Skin of body (tissue), 2 donors: Measurements from ENCODE around the gene TRPM2. TPM values are rescaled to one million over a fixed set of nuclear protein-coding genes. Genes with fewer than 3 reads are reported as not detected.
"Not testable (repeated sequence)": the region's sequence is repeated elsewhere in the genome, so short reads cannot be mapped to it uniquely, and the experiment has no call there.

ENCODE experiments used
- DNase-seq: peaks from one replicate; lab custom pipeline; 2025; lab: John Stamatoyannopoulos, UW
- total RNA-seq: library from RNA; depleted of rRNA; stranded (reverse); fragments of >200 nt; gene quantifications from one replicate; pipeline ENCODE4 v1.2.3, GENCODE V29; 2014

Gene TRPM2
- total RNA-seq, 1 donor from 2014 or later, result 1.8 TPM

- DNase-seq, result no peak
These were observed 582 bp downstream of the TRPM2 start for GRCh38 chr21:44354001-44354405.

DNA sequence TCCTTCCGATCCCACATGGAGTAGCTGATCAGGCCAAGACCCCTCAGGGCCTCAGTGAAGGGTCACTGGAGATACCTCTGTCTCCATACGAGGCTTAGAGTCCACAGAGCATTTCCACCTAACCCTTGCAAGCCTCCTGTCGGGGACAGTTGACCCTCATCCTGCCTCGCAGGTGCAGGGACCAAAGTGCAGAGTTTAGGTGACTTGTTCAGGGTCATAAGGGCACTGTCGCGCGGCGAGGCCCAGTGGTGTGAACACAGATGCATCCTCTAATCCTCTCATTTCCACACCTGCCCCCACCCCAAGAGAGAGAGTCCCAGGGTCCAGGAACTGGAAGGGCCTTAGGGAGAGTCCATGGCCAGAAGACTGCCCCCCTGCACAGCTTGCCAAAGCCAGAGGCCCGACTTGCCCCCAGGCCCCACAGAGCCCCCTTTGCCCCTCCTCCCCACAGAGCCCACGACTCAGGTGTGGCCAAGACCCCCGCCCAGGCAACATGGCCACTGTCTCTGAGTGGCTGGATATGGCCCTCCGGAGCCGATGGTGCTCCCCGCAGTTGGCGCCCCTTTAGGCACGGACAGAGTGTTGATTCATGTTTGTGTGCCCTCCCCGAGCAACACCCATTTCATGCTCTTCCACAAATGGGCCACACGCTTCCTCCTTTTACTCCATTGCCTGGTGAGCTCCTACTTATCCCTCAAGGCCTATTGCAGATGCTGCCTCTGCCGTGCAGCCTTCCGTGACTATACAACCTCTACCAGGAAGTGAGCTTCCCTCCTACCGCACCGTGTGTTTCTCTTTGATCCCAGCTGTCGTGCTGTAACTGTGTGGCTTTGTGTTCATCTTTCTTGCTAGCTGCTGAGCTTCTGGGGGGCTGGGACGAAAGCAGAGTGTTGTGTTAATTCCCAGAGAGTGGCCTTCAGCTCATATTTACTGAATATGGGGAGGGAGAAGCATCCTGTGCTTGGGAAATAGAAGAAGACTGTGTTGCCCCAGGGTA is 1.7 kb downstream of the TRPM2 start:
- DNase-seq, result no peak

DNA sequence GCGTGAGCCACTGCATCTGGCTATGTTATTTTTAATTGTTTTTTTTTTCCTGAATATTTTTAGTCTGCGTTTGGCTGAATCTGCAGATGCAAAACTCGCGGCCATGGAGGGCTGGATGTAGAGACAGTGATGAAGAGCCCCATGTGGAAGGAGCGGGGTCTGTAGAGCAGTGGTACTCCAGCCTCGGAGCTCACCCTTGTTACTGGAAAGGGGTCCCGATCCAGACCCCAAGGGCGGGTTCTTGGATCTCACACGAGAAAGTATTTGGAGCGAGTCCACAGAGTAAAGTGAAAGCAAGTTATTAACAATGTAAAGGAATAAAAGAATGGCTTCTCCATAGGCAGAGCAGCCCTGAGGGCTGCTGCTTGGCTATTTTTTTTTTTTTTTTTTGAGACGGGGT is 2.7 kb downstream of the TRPM2 start:
- no peak for DNase-seq

GRCh38 chr21:44356636-44357035 is 3.2 kb downstream of the TRPM2 start:
- no peak for DNase-seq

DNA sequence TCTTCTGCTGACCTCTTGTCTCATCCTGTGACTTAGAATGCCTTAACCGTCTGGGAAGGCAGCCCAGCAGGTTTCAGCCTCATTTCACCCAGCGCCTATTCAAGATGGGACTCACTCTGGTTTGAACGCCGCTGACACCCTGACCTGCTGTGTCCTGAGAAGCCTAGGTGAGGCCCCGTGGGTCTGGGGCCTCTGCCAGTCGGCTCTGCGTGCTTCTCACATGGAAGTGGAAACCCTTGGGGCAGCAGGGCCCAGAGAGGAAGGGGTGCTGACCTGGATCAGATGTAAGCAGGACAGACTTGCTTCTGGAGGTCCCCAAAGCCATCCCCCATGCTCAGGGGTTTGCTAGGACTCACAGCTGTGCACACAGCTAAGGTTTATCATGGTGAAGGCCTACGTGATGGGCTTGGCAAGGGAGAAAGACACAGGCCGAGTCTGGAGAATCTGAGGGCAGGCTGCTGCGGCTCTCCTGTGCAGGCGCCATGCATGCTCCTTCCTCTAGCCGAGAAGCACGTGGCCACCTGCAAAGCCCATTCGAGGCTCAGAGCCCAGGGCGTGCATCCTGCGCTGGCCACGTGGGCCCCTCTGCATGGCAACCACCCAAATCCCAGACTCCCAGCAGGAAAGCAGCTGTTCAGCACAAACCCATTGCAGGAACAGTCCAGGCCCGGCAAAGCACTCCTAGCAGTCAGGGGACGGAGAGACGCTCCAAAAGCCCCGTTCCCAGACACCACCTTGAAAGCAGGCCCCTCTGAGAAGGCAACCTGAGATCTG is 3.8 kb downstream of the TRPM2 start:
- no peak for DNase-seq

- no peak for DNase-seq
These were observed 6.0 kb downstream of the TRPM2 start for GRCh38 chr21:44359396-44359795.

- no peak for DNase-seq
These were observed 6.7 kb downstream of the TRPM2 start for GRCh38 chr21:44360159-44360558.

DNA sequence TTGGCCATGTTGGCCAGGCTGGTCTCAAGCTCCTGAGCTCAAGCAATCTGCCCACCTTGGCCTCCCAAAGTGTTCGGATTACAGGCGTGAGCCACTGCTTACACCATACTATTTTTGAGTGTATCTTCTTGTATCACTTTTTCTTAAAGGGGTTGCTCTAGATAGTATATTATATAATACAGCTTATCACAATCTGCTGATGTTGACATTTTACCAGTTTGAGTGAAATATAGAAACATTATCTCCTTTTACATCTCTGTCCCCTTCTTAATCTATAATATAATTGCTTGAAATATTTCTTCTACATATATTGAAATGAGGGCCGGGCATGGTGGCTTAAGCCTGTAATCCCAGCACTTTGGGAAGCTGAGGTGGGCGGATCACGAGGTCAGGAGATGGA is 8.5 kb downstream of the TRPM2 start:
- DNase-seq, result not testable (repeated sequence)

DNA sequence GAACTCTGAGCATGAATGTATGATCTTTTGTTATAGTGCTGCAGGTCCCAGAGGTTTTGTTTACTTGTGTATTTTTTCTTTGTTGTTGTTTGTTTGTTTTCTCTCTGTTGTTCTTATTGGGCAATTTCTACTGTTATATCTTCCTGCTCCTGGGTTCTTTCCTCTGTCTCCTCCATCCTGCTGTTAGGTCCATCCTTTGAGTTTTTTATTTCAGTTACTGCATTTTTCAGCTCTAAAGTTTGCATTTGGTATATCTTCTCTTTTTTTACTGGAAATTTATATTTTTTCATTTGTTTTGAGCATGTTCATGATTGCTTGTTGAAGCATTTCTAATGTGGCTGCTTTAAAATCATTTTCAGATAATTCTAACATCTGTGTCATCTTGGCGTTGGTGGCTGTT is 9.9 kb downstream of the TRPM2 start:
- DNase-seq, result no peak

GRCh38 chr21:44364151-44365053 is 11.0 kb downstream of the TRPM2 start:
- no peak for DNase-seq

DNA sequence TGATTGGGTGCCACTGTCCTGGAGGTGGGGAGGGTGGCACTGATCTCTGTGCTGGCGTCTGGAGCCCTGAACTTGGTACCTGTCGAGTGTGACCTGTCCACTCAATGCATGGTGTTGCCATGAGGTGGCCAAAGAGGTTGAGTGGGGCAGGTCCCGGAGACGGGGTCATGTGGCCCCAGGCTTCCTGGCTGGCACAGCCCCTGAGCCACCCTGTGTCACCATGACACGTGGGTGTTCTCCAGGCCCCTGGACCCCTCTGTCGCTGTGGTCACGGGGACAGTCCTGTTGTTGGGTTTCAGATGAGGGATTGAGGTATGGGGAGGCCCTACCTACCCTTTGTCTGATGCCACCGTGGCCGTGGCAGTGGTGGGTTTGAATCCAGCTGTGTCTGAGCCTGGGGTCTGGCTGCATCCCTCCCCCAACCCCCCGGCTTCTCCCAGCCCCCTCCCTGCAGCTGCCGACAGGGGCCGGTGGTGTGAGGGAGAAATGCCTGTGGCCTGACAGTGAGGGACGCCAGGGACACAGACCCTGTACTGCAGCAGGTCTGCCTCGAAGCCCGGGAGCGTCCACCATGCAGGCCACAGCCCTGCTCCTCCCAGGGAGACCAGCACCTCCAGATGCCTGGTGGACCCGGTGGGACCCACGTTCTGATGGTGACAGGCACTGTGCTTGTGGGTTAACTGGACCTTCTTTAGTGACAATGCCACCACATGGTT is 12.0 kb downstream of the TRPM2 start:
- no peak for DNase-seq

- DNase-seq, result no peak
These were observed 12.7 kb downstream of the TRPM2 start for GRCh38 chr21:44365967-44366585.

DNA sequence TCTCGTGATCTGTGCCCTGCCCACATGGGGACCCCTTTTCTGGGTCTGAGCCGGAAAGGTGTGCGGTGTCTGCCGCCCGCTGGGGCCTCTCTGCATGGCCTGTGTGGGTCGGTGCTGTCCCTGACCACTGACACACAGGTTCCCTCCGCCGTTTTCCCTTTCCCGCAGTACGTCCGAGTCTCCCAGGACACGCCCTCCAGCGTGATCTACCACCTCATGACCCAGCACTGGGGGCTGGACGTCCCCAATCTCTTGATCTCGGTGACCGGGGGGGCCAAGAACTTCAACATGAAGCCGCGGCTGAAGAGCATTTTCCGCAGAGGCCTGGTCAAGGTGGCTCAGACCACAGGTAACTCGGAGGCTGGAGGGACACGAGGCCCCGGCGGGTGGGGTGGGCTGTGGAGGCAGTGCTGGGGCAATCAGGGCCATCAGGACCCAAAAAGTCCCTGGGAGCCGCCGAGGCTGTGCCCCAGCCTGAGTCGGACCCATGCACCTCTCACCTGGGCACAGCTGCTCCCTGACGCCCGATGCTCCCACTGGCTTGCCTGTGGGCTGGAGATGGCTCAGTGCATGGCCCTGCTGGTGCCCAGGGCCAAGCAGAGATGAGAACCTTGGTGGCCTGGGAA is 13.3 kb downstream of the TRPM2 start:
- DNase-seq, result no peak

- DNase-seq, result no peak
These were observed 15.5 kb downstream of the TRPM2 start for GRCh38 chr21:44368711-44369446.

DNA sequence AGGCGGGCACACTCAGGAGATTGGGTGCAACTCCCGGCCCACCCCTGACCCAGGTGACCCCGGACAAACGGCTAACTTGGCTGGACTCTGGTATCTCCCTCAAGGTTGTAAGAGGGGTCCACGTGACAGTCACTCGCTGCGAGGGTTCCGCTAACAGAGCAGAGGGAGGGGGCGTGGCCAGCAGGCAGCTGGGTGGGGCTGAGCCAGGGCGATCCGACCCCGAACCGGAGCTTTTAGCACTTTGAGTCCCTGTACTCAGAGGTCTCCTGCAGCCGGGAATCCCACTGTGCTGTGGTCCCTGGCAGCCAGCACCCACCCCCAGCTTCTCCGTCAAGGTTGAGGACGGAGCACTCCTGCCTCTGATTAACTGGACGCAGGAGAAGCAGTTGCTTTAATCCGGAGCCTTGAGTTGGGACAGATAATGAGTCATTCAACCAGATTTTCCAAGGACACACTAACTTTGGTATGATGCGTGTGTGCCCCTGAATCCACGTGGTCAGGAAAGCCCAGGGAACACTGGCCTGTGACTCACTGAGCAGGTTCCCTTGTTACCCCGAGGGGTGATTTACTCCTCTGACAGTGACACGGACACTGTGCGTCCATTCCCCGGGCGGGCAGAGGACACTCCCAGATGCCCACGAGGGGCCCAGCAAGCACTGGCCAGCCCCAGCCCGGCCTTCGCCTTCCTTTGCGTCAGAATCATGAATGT is 16.8 kb downstream of the TRPM2 start:
- DNase-seq, result no peak

DNA sequence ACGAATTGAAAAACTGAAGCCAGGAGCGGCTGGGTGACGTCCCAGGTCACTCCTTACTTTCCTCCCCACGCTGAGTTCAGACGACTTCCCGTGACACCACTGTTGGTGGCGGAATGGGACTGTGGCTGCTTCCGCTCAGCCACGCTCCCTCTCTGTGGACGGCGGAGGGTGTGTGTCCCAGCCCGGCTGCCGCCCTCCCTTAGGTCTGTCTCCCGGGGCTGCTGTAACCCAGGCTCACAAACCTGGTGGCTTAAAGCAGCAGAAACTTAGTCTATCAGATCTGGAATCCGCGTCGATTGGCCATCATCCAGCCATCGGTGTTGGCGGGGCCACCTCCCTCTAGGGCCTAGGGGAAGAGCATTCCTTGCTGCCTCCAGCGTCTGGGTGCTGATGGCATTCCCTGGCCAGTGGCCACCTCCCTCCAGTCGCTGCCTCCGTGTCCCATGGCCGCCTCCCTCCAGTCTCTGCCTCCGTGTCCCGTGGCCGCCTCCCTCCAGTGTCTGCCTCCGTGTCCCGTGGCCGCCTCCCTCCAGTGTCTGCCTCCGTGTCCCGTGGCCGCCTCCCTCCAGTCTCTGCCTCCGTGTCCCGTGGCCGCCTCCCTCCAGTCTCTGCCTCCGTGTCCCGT is 17.5 kb downstream of the TRPM2 start:
- DNase-seq, result no peak

GRCh38 chr21:44371596-44371995 is 18.2 kb downstream of the TRPM2 start:
- DNase-seq, result no peak

DNA sequence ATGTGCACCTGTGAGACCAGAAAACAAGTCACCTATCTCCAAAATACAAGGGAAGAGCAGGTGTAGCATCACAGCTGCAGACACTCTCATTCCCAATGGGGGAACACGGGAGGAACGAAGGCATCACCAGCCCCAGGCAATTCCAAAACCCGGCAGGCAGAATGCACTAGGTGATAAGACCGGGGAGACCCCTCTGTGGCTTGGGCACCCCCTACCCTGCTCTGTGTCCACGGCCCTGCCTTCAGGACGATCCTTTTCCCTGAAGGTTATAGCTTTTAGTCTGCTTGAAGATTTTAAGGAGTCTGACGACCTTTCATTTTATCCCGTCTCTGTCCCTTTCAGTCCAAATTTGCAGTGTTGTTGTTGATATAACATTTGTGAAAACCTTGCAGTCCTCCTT is 19.2 kb downstream of the TRPM2 start:
- DNase-seq, result no peak
